ENCODE measurements around the gene OASL. TPM values are rescaled to one million over a fixed set of nuclear protein-coding genes. Genes with fewer than 3 reads are reported as not detected.

The OASL gene
- total and polyA plus RNA-seq, 2 donors from 2014 or later: 1.0 TPM

DNA sequence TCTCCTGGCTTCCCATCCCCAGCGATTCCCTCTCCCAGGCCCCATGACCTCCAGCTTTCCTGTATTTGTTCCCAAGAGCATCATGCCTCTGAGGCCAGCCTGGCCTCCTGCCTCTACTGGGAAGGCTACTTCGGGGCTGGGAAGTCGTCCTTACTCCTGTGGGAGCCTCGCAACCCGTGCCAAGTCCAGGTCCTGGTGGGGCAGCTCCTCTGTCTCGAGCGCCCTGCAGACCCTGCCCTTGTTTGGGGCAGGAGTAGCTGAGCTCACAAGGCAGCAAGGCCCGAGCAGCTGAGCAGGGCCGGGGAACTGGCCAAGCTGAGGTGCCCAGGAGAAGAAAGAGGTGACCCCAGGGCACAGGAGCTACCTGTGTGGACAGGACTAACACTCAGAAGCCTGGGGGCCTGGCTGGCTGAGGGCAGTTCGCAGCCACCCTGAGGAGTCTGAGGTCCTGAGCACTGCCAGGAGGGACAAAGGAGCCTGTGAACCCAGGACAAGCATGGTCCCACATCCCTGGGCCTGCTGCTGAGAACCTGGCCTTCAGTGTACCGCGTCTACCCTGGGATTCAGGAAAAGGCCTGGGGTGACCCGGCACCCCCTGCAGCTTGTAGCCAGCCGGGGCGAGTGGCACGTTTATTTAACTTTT lies 37.1 kb downstream of the OASL start:
- DNase-seq: no peak

DNA sequence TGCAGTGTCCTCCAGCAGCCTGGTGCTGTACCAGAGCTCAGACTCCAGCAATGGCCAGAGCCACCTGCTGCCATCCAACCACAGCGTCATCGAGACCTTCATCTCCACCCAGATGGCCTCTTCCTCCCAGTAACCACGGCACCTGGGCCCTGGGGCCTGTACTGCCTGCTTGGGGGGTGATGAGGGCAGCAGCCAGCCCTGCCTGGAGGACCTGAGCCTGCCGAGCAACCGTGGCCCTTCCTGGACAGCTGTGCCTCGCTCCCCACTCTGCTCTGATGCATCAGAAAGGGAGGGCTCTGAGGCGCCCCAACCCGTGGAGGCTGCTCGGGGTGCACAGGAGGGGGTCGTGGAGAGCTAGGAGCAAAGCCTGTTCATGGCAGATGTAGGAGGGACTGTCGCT lies 38.0 kb downstream of the OASL start:
- Histone ChIP-seq H3K4me1 (ENCODE audit: control insufficient read depth in 2 of 3, insufficient read depth in 2 of 3, low read depth in 1 of 3, low read length in 3 of 3) (peaks cover 0 to 6% (median 5%) of the 10 kb centered on the region in 3 donors), H3K27ac (ENCODE audit: low read depth in 2 of 2, low read length in 2 of 2) (no peak overlapping the region), H3K4me3 (ENCODE audit: low read length in 3 of 3) (no peak overlapping the region), H3K36me3 (ENCODE audit: control insufficient read depth in 2 of 3, insufficient read depth in 3 of 3, low read length in 3 of 3) (peaks cover 0 to 36% (median 0%) of the 10 kb centered on the region in 3 donors), H3K9ac (ENCODE audit: low read length in 3 of 3) (no peak overlapping the region), H3K27me3 (ENCODE audit: control insufficient read depth, insufficient read depth, low read length) (no peaks in the 10 kb centered on the region), H3K9me3 (ENCODE audit: control insufficient read depth in 2 of 3, insufficient read depth in 1 of 3, low read length in 3 of 3) (no peaks in the 10 kb centered on the region)
- intact Hi-C loops (cut with DNase I): no loop called here
- no peak for FAIRE-seq
- TF ChIP-seq, protein P1, sequence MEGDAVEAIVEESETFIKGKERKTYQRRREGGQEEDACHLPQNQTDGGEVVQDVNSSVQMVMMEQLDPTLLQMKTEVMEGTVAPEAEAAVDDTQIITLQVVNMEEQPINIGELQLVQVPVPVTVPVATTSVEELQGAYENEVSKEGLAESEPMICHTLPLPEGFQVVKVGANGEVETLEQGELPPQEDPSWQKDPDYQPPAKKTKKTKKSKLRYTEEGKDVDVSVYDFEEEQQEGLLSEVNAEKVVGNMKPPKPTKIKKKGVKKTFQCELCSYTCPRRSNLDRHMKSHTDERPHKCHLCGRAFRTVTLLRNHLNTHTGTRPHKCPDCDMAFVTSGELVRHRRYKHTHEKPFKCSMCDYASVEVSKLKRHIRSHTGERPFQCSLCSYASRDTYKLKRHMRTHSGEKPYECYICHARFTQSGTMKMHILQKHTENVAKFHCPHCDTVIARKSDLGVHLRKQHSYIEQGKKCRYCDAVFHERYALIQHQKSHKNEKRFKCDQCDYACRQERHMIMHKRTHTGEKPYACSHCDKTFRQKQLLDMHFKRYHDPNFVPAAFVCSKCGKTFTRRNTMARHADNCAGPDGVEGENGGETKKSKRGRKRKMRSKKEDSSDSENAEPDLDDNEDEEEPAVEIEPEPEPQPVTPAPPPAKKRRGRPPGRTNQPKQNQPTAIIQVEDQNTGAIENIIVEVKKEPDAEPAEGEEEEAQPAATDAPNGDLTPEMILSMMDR (IDR thresholded peaks at IDR 0.05; ENCODE audit: borderline replicate concordance, extremely low read depth, insufficient read depth): no peak
- DNase-seq: no peak

More for the DNA sequence above, 37.1 kb downstream of the OASL start:
- no peak overlapping the region for H3K9ac ChIP-seq (ENCODE audit: low read length in 3 of 3)
- H3K27ac ChIP-seq (ENCODE audit: low read depth in 2 of 2, low read length in 2 of 2): no peak overlapping the region
- FAIRE-seq: no peak
- H3K4me3 ChIP-seq (ENCODE audit: low read length in 3 of 3): no peak overlapping the region
- no peaks in the 10 kb centered on the region for H3K27me3 ChIP-seq (ENCODE audit: control insufficient read depth, insufficient read depth, low read length)
- H3K9me3 ChIP-seq (ENCODE audit: control insufficient read depth in 2 of 3, insufficient read depth in 1 of 3, low read length in 3 of 3): no peaks in the 10 kb centered on the region
- H3K4me1 ChIP-seq (ENCODE audit: control insufficient read depth in 2 of 3, insufficient read depth in 2 of 3, low read depth in 1 of 3, low read length in 3 of 3): peaks cover 0 to 6% (median 5%) of the 10 kb centered on the region in 3 donors
- TF ChIP-seq, protein P1 (IDR thresholded peaks at IDR 0.05; ENCODE audit: borderline replicate concordance, extremely low read depth, insufficient read depth): no peak
- peaks cover 0 to 30% (median 0%) of the 10 kb centered on the region in 3 donors for H3K36me3 ChIP-seq (ENCODE audit: control insufficient read depth in 2 of 3, insufficient read depth in 3 of 3, low read length in 3 of 3)
- intact Hi-C loops (cut with DNase I): no loop called here

DNA sequence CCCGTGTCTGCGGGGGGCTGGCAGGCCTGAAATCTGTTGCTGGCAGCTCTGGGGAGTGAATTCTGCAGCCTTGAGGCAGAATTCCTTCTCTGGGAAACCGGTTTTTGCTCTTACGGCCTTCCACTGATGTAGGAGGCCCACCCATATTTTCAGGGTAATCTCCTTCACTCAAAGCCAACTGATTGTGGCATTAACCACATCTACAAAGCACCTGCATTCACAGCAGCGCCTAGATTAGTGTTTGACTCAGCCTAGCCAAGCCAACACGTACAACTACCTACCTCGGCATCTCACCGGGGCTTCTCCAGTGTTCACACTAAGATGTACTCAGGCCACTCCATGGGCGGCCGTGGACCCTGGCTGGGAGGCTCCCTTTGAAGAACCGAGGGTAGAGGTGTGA lies 38.5 kb downstream of the OASL start:
- TF ChIP-seq, protein P1 (IDR thresholded peaks at IDR 0.05; ENCODE audit: borderline replicate concordance, extremely low read depth, insufficient read depth): no peak
- H3K9ac ChIP-seq (ENCODE audit: low read length in 3 of 3): no peak overlapping the region
- FAIRE-seq (no peak), DNase-seq (peak in 1 of 5 donors; percentile 23)
- H3K36me3 ChIP-seq (ENCODE audit: control insufficient read depth in 2 of 3, insufficient read depth in 3 of 3, low read length in 3 of 3): peaks cover 0 to 42% (median 2%) of the 10 kb centered on the region in 3 donors
- H3K27ac ChIP-seq (ENCODE audit: low read depth in 2 of 2, low read length in 2 of 2): no peak overlapping the region
- H3K27me3 ChIP-seq (ENCODE audit: control insufficient read depth, insufficient read depth, low read length): no peaks in the 10 kb centered on the region
- H3K9me3 ChIP-seq (ENCODE audit: control insufficient read depth in 2 of 3, insufficient read depth in 1 of 3, low read length in 3 of 3): no peaks in the 10 kb centered on the region
- H3K4me1 ChIP-seq (ENCODE audit: control insufficient read depth in 2 of 3, insufficient read depth in 2 of 3, low read depth in 1 of 3, low read length in 3 of 3): peaks cover 0 to 6% (median 5%) of the 10 kb centered on the region in 3 donors
- intact Hi-C loops (cut with DNase I): no loop called here
- no peak overlapping the region for H3K4me3 ChIP-seq (ENCODE audit: low read length in 3 of 3)

Data from kidney (tissue), 14 donors.